ENCODE measurements around the gene OBI1. TPM values are rescaled to one million over a fixed set of nuclear protein-coding genes. Genes with fewer than 3 reads are reported as not detected.
A peak's percentile ranks its signal among the peaks of the same experiment; 100 is the strongest.

The OBI1 gene
- polyA plus RNA-seq, 2 of the 4 experiments (the other 2 are of a cell fraction), result 8.7 to 13.9 TPM

- 0 out of 3 replicates have a peak, but pooled peaks cover 5% of the 10 kb centered on the region for H3K4me1 ChIP-seq
- ATAC-seq, result peak in 1 of 2 experiments; percentile 21; a peak in 2 of 6 replicates
- TF ChIP-seq FOXS1 (CRISPR knock-in tag; IDR thresholded peaks at IDR 0.05), result no peak
- TF ChIP-seq JUNB (IDR thresholded peaks at IDR 0.05), result no peak
- TF ChIP-seq HES2 (IDR thresholded peaks at IDR 0.05), result no peak
- TF ChIP-seq SREBF2 (IDR thresholded peaks at IDR 0.05), result no peak
- TF ChIP-seq NR3C1 (IDR thresholded peaks at IDR 0.05), result no peak
- TF ChIP-seq NPAS2 (CRISPR knock-in tag; IDR thresholded peaks at IDR 0.05; ENCODE audit: borderline replicate concordance), result no peak
- no peak for TF ChIP-seq HMGXB4 (CRISPR knock-in tag; IDR thresholded peaks at IDR 0.05; ENCODE audit: borderline replicate concordance)
- TF ChIP-seq RNF2 (IDR thresholded peaks at IDR 0.05; ENCODE audit: borderline replicate concordance, low read depth), result no peak
- TF ChIP-seq RCOR1 (IDR thresholded peaks at IDR 0.05; ENCODE audit: low read depth, low read length), result no peak
- no peak for TF ChIP-seq ESRRA (IDR thresholded peaks at IDR 0.05; ENCODE audit: borderline replicate concordance, low read length)
- TF ChIP-seq EP300 (IDR thresholded peaks at IDR 0.05), result no peak
- no peak for TF ChIP-seq NFE2L2 (conservative IDR thresholded peaks at IDR 0.05; ENCODE audit: low read length)
- no peak for TF ChIP-seq TFCP2L1 (CRISPR knock-in tag; IDR thresholded peaks at IDR 0.05)
- TF ChIP-seq ZFP36 (IDR thresholded peaks at IDR 0.05; ENCODE audit: borderline replicate concordance, partially characterized antibody), result no peak
- TF ChIP-seq BCL3 (IDR thresholded peaks at IDR 0.05), result no peak
- TF ChIP-seq HOXB5 (CRISPR knock-in tag; IDR thresholded peaks at IDR 0.05), result no peak
- TF ChIP-seq RFX5 (IDR thresholded peaks at IDR 0.05), result no peak
- no peak for TF ChIP-seq POLR2AphosphoS2 (conservative IDR thresholded peaks at IDR 0.05; ENCODE audit: low read length)
- TF ChIP-seq POLR2A (IDR thresholded peaks at IDR 0.05; ENCODE audit: low read length), result no peak
- no peak for TF ChIP-seq PHF8 (IDR thresholded peaks at IDR 0.05; ENCODE audit: borderline replicate concordance, low read depth)
- POLR2A ChIA-PET, result interaction anchor here (0.6 kb wide), 1 partner anchor 10 kb away, joined by 4 read pairs; no protein-coding TSS in a partner anchor
- peak overlapping the region; percentile 48 to 77; a peak in 4 of 6 replicates for H3K27ac ChIP-seq
- H3K4me3 ChIP-seq, result peak overlapping the region; percentile 67
- H3K9me3 ChIP-seq, result no peaks in the 10 kb centered on the region
- no peak for DNase-seq (ENCODE audit: low read depth in 1 of 2, low spot score in 1 of 2)
- no peak for FAIRE-seq
- CTCF ChIA-PET, result no interaction called here
- H3K4me2 ChIP-seq, result peak overlapping the region; percentile 84
- 41% methylated on average over 28 of the region's 51 CpGs for WGBS (ENCODE audit: missing lambda C conversion rate)
Measured at GRCh38 chr13:78602561-78603239, 56.3 kb downstream of the OBI1 start.

- ChIA-PET CTCF (no interaction called here), POLR2A (no interaction called here)
- TF ChIP-seq GATA3 (IDR thresholded peaks at IDR 0.05; ENCODE audit: borderline replicate concordance) (no peak), JUNB (IDR thresholded peaks at IDR 0.05) (no peak), PBX3 (IDR thresholded peaks at IDR 0.05) (no peak), CTCF (IDR thresholded peaks at IDR 0.05) (no peak), RNF2 (IDR thresholded peaks at IDR 0.05; ENCODE audit: borderline replicate concordance, low read depth) (no peak), JUN (IDR thresholded peaks at IDR 0.05) (no peak), CBX8 (IDR thresholded peaks at IDR 0.05) (no peak), POLR2AphosphoS2 (conservative IDR thresholded peaks at IDR 0.05; ENCODE audit: low read length) (no peak), HDAC2 (IDR thresholded peaks at IDR 0.05) (no peak), RCOR1 (IDR thresholded peaks at IDR 0.05; ENCODE audit: low read depth, low read length) (no peak), ZSCAN20 (CRISPR knock-in tag; IDR thresholded peaks at IDR 0.05) (no peak), USF2 (IDR thresholded peaks at IDR 0.05) (no peak), HOXA7 (CRISPR knock-in tag; IDR thresholded peaks at IDR 0.05) (no peak), PHF8 (IDR thresholded peaks at IDR 0.05; ENCODE audit: borderline replicate concordance, low read depth) (no peak), EP300 (IDR thresholded peaks at IDR 0.05) (no peak), EHF (CRISPR knock-in tag; IDR thresholded peaks at IDR 0.05) (no peak)
- 96% methylated on average over 56 of the region's 112 CpGs for WGBS (ENCODE audit: missing lambda C conversion rate)
- ATAC-seq, result no peak
- H3K27ac ChIP-seq, result no peak overlapping the region
- no peak for DNase-seq (ENCODE audit: low read depth in 1 of 2, low spot score in 1 of 2)
- H3K4me3 ChIP-seq, result no peak overlapping the region
- H3K4me2 ChIP-seq, result peak overlapping the region; percentile 84; the same call in 1 of the 3 replicates
- no peaks in the 10 kb centered on the region for H3K9me3 ChIP-seq
- FAIRE-seq, result no peak
- H3K4me1 ChIP-seq, result 0 out of 3 replicates have a peak, but pooled peaks cover 5% of the 10 kb centered on the region
Measured at GRCh38 chr13:78601874-78602560, 56.9 kb downstream of the OBI1 start.
